Measurements from ENCODE around the gene IFITM2.

GRCh38 chr11:334264-334994 lies 26.8 kb downstream of the IFITM2 start:
- no peak for TF ChIP-seq CTCF (IDR thresholded peaks at IDR 0.05; ENCODE audit: low read length)
- no peak for TF ChIP-seq EZH2 (optimal IDR thresholded peaks at IDR 0.05; ENCODE audit: low read depth, low read length)

Data from MM.1S (cell line).